ENCODE data around the gene NRAP. TPM values are rescaled to one million over a fixed set of nuclear protein-coding genes. Genes with fewer than 3 reads are reported as not detected.

Gene NRAP
- total RNA-seq, 1 experiment from 2014 or later: not detected

GRCh38 chr10:113592380-113592779, 71.5 kb downstream of the NRAP start:
- Histone ChIP-seq H3K4me1 (ENCODE audit: insufficient read depth, low read length) (no peaks in the 10 kb centered on the region), H3K23me2 (ENCODE audit: insufficient read length, low read depth, low read length, poor library complexity, severe bottlenecking) (no peaks in the 10 kb centered on the region), H2BK120ac (ENCODE audit: low read depth, low read length, poor library complexity, severe bottlenecking) (no peak overlapping the region), H4K91ac (ENCODE audit: insufficient read length, low read depth, low read length) (no peak overlapping the region), H3K56ac (ENCODE audit: insufficient read length, low read depth, low read length) (no peak overlapping the region), H2BK5ac (ENCODE audit: insufficient read length, low read length) (no peak overlapping the region), H3K9ac (ENCODE audit: extremely low read depth, insufficient read length, low read length) (no peak overlapping the region), H2BK20ac (ENCODE audit: low read depth, low read length, poor library complexity, severe bottlenecking) (no peak overlapping the region), H2AK5ac (ENCODE audit: insufficient read length, low read length) (no peak overlapping the region), H3K23ac (ENCODE audit: insufficient read length, low read depth, low read length) (no peak overlapping the region), H3K4me2 (ENCODE audit: insufficient read depth, insufficient read length, low read length) (no peak overlapping the region), H3K79me1 (ENCODE audit: insufficient read depth, low read depth, low read length, poor library complexity, severe bottlenecking) (no peaks in the 10 kb centered on the region), H4K5ac (ENCODE audit: insufficient read length, low read depth, low read length) (no peak overlapping the region), H3K4ac (ENCODE audit: low read depth, low read length) (no peak overlapping the region), H3K27ac (ENCODE audit: insufficient read length, low read depth, low read length) (no peak overlapping the region), H3K9me3 (ENCODE audit: control insufficient read depth, low read depth, low read length) (no peaks in the 10 kb centered on the region), H3K27me3 (ENCODE audit: insufficient read depth, low read length) (no peaks in the 10 kb centered on the region), H2BK15ac (ENCODE audit: low read depth, low read length) (no peak overlapping the region), H3K79me2 (ENCODE audit: insufficient read depth, low read length) (no peaks in the 10 kb centered on the region), H3T11ph (ENCODE audit: low read length) (no peak overlapping the region), H3K14ac (ENCODE audit: insufficient read depth, low read length) (no peak overlapping the region), H2AFZ (ENCODE audit: low read length) (no peak overlapping the region), H3K18ac (ENCODE audit: insufficient read length, low read depth, low read length) (no peak overlapping the region), H2BK12ac (ENCODE audit: insufficient read length, low read depth, low read length) (no peak overlapping the region), H4K8ac (replicated peaks; ENCODE audit: insufficient read length, low read depth, low read length) (no peak overlapping the region), H4K20me1 (ENCODE audit: control insufficient read depth, insufficient read depth, insufficient read length) (no peaks in the 10 kb centered on the region)
- no peak for DNase-seq
- Mint-ChIP-seq H3K9me3 (no peaks in the 10 kb centered on the region), H3K4me1 (peaks cover 3 to 9% of the 10 kb centered on the region in 2 experiments; a peak in 2 of 4 replicates), H3K4me3 (no peak overlapping the region), H3K27ac (no peak overlapping the region), H3K36me3 (ENCODE audit: insufficient read depth in 1 of 3, low read depth in 3 of 3) (no peaks in the 10 kb centered on the region), H3K27me3 (ENCODE audit: low read depth) (peaks cover 36% of the 10 kb centered on the region)
- WGBS (ENCODE audit: extremely low coverage, insufficient read length, low lambda C conversion rate): no CpG with 5 or more reads among the region's 8 CpGs
- no peak for TF ChIP-seq CTCF (conservative IDR thresholded peaks at IDR 0.05)

Data from H9 (cell line).